Fibroblast of skin of left biceps (primary cell): Measurements from ENCODE around the gene SAPCD2.
"Not testable (repeated sequence)": the region's sequence is repeated elsewhere in the genome, so short reads cannot be mapped to it uniquely, and the experiment has no call there.

ENCODE experiments used
- DNase-seq, 2 experiments: peaks; one replicate each; pipeline ENCODE4 v3.0.0-alpha.2; 2013; ENCODE audit warnings: low read depth in 2 of 2

SAPCD2 gene

GRCh38 chr9:137064880-137065164 lies 5.5 kb downstream of the SAPCD2 start:
- DNase-seq: no peak

- no peak for DNase-seq
These were observed 6.1 kb downstream of the SAPCD2 start for GRCh38 chr9:137064027-137064879.

- no peak for DNase-seq
These were observed 6.9 kb downstream of the SAPCD2 start for GRCh38 chr9:137063311-137064026.

- DNase-seq: not testable (repeated sequence)
These were observed 7.6 kb downstream of the SAPCD2 start for GRCh38 chr9:137062798-137063197.

- DNase-seq: no peak
These were observed 8.0 kb downstream of the SAPCD2 start for GRCh38 chr9:137062384-137062783.

- DNase-seq: no peak
These were observed 11.7 kb downstream of the SAPCD2 start for GRCh38 chr9:137058521-137059234.

- no peak for DNase-seq
These were observed 12.8 kb downstream of the SAPCD2 start for GRCh38 chr9:137057545-137057944.

- DNase-seq: no peak
These were observed 13.5 kb downstream of the SAPCD2 start for GRCh38 chr9:137056739-137057415.

GRCh38 chr9:137055385-137056364 lies 14.7 kb downstream of the SAPCD2 start:
- DNase-seq: no peak

GRCh38 chr9:137054932-137055384 lies 15.4 kb downstream of the SAPCD2 start:
- no peak for DNase-seq

GRCh38 chr9:137053944-137054931 lies 16.1 kb downstream of the SAPCD2 start, which contains the start of gene ENTPD2:
ENTPD2 (minus strand) TSS chr9:137054061; CDS start chr9:137053997, 64 bp downstream.
- DNase-seq: no peak

GRCh38 chr9:137052998-137053943 lies 17.1 kb downstream of the SAPCD2 start:
- DNase-seq: no peak

- no peak for DNase-seq
These were observed 18.1 kb downstream of the SAPCD2 start for GRCh38 chr9:137052293-137052692.

- DNase-seq: no peak
These were observed 19.1 kb downstream of the SAPCD2 start for GRCh38 chr9:137051145-137051724.

- DNase-seq: no peak
These were observed 19.8 kb downstream of the SAPCD2 start for GRCh38 chr9:137050570-137050969.

- DNase-seq: no peak
These were observed 20.6 kb downstream of the SAPCD2 start for GRCh38 chr9:137049544-137050449.
